NCI-H2227 (cell line): Measurements from ENCODE around the gene HDAC1.
"Not testable (repeated sequence)": the region's sequence is repeated elsewhere in the genome, so short reads cannot be mapped to it uniquely, and the experiment has no call there.

Experiments used
- DNase-seq: peaks from one replicate; lab custom pipeline; 2025; ENCODE audit not compliant: unreplicated experiment; lab: John Stamatoyannopoulos, UW

HDAC1 gene

DNA sequence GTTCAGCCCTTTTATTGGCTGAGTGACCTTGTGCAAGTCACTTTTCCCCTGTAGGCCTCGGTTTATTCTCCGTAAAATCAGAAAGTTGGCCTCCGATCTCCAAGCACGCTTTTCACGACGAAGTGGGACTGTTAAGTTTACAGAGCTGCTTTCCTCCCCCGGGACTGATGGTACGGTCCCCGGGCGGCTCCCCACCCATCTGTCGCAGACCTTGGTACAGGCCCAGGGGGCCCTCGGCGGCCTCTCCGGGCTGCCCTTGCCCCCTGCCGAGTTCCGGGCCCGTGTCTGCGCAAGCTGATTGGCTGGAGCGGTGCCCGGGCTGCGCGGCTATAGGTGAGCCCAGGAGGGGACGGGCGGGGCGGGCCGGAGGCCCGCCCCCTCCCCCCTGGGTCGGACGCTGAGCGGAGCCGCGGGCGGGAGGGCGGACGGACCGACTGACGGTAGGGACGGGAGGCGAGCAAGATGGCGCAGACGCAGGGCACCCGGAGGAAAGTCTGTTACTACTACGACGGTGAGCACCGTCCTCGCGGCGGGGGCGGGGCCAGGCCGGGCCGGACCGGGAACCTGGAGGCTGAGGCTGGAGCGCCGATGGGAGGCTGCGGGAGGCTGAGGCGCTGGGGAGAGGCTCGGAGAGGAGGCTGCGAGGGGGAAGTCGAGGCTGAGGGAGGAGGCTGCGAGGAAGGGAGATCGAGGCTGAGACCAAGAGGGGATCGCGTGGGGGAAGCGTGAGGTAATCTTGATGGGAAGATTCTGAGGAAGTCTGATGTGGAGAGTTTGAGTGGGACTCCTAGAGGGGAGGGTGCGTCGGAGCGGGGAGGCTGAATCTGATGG lies at the start of gene HDAC1:
HDAC1 (plus strand) TSS at position 376 of the 831 bp plus-strand sequence; CDS start at position 463, 87 bp downstream.
- peak; percentile 95 for DNase-seq

DNA sequence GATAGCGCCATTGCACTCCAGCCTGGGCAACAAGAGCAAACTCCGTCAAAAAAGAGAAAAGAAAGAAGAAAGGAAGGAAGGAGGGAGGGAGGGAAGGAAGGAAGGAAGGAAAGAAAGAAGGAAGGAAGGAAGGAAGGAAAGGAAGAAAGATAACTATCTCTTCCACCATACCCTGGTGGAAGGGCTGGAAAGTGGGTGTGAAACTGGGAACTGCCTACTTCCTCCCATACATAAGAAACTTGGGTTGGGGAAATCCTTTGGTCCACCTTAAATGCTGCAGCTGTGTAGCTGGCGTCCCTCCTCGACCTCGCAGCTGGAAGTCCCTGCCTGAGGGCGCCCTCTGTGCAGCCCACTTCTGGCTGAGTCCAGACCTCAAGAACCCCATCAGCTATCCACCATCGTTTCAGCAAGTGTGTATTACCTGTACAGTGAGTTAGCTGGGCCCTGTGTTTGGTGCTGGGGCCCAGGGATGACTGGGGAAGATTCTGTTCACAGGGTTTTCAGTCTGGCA lies 49.5 kb upstream of the HDAC1 start:
- no peak for DNase-seq

DNA sequence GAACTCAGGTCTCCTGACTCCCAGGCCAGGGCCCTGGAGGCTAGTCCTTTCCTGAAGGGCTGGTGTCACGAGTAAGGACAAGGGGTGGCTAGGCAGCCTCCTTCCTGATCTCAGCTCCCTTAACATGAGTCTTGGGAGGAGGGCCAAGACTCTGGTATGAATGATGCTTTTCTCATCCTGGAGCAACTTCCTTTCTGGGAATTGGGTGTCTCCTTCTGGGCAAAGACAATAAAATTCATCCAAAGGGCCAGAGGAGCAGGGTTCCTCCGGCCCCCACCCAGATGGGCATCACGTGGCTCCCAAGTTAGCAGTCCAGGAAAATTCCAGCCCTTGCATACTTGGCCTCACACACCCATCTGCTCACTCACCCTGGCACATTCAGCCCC lies 45.0 kb upstream of the HDAC1 start, which contains the start of gene FAM167B:
FAM167B (plus strand) TSS at position 335 of the 386 bp plus-strand sequence. CDS start 200 bp downstream, outside the sequence.
- no peak for DNase-seq

DNA sequence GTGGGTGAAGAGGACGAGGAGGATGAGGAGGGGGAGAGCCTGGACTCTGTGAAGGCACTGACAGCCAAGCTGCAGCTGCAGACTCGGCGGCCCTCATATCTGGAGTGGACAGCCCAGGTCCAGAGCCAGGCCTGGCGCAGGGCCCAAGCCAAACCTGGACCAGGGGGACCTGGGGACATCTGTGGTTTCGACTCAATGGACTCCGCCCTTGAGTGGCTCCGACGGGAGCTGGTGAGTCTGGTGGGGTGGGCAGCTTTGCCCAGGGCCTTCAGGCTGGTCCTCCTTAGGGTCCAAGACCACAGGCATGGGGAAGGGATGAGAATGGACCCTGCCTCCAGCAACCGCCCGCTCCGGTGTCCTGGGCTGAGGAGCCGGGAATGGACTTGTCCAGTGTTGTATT lies 44.4 kb upstream of the HDAC1 start:
- DNase-seq = no peak

- peak; percentile 74 for DNase-seq
These were observed 43.6 kb upstream of the HDAC1 start for GRCh38 chr1:32247983-32248889.

- peak; percentile 26 for DNase-seq
These were observed 41.9 kb upstream of the HDAC1 start for GRCh38 chr1:32249831-32250525.

GRCh38 chr1:32250893-32251716 lies 40.8 kb upstream of the HDAC1 start, which contains the start of gene LCK:
LCK (plus strand) TSS chr1:32251265; CDS start chr1:32274330, 23,065 bp downstream.
- no peak for DNase-seq

GRCh38 chr1:32255072-32256071 lies 36.5 kb upstream of the HDAC1 start:
- no peak for DNase-seq

DNA sequence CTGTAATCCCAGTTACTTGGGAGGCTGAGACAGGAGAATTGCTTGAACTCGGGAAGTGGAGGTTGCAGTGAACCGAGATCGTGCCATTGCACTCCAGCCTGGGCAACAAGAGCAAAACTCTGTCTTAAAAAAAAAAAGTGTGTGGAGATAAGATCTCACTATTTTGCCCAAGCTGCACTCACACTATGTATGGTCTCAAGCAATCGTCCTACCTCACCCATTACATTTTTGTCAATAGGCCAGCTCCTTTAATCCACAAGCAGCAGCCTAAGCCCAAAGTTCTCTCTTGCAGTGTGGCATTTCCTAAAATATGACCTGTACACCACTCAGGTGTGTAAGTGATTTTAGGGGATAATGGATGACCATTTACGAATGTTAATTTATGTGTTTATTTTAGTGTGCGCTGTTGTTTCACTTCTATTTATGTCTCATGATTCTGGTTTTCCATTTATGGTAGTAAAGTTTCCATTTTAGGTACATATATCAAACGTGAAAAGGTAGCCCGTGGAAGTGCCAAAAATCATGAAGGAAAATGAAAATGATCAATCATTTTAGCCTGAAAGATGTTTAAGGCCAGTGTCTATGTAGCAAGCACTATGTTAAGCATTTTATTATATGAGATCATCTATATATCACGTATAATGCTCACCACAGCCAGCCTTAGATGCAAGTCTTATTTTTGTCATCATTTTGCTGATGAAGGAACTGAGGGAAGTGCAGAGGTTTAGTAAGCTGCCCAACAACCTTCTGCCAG lies 35.2 kb upstream of the HDAC1 start:
- no peak for DNase-seq

DNA sequence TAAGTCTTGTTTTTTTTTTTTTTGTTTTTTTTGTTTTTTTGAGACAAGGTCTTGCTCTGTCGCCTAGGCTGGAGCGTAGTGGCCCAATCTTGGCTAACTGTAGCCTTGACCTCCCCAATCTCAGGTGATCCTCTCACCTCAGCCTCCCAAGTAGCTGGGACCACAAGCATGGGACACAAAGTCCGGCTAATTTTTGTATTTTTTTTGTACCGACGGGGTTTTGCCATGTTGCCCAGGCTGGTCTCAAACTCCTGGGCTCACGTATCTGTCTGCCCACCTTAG lies 34.7 kb upstream of the HDAC1 start:
- no peak for DNase-seq

- not testable (repeated sequence) for DNase-seq
These were observed 28.7 kb upstream of the HDAC1 start for GRCh38 chr1:32263236-32263593.

DNA sequence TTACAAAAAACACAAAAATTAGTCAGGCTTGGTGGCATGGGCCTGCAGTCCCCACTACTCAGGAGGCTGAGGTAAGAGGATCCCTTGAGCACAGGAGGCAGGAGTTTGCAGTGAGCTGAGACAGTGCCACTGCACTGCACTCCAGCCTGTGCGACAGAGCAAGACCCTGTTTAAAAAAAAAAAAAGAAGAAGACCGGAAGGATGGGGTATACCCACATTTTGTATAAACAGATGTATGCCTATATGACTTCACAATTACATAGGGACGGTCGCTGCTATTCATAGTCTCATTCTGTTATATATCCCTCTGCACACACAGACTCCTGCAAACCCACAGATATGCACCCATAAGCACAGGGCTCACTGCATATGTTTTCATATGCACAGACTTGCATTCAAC lies 28.1 kb upstream of the HDAC1 start:
- DNase-seq = no peak

- no peak for DNase-seq
These were observed 26.0 kb upstream of the HDAC1 start for GRCh38 chr1:32265846-32266245.

GRCh38 chr1:32266921-32267591 lies 24.8 kb upstream of the HDAC1 start:
- no peak for DNase-seq

DNA sequence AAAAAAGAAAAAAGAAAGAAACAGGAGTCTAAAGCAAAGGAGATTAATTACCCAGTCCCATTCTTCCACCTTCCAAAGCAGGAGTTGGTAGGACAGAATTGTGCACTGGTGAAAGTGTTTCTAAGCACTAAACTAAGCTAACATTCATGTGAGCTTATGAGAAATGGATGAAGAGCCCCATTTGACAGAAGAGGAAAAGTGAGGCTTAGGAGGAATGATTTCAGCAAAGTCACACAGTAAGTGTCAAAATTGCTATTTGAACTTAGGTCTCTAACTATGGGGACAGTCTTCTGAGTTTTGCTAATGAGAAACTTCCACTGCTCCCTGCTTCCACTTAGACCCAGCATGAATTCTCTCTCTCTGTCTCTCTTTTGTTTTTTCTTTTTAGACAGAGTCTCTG lies 22.1 kb upstream of the HDAC1 start:
- DNase-seq = no peak

GRCh38 chr1:32272557-32273390 lies 19.1 kb upstream of the HDAC1 start:
- no peak for DNase-seq
